Hepatocyte (in vitro differentiated cells): Measurements from ENCODE around the gene CFAP99. TPM values are rescaled to one million over a fixed set of nuclear protein-coding genes. Genes with fewer than 3 reads are reported as not detected.

ENCODE experiments used
- DNase-seq: peaks from one replicate; pipeline ENCODE4 v3.0.0-alpha.2; 2016; ENCODE audit warnings: low spot score
- H2AFZ ChIP-seq: fragments of 200-600 bp; sonication (generic); 2 replicates; pipeline ENCODE4 v1.6.0; 2016; ENCODE audit warnings: antibody characterized with exemption, mild to moderate bottlenecking
- H3K27ac ChIP-seq: fragments of 200-600 bp; sonication (generic); 2 replicates; pipeline ENCODE4 v1.5.1; 2016; ENCODE audit warnings: mild to moderate bottlenecking
- H3K27me3 ChIP-seq: fragments of 200-600 bp; sonication (generic); 2 replicates; pipeline ENCODE4 v1.6.1; 2016
- H3K36me3 ChIP-seq: fragments of 200-600 bp; sonication (generic); replicated peaks from 2 replicates; pipeline ENCODE4 v1.5.1; 2016; ENCODE audit warnings: low read depth; ENCODE audit not compliant: insufficient read depth
- H3K4me1 ChIP-seq: fragments of 200-600 bp; sonication (generic); 2 replicates; pipeline ENCODE4 v1.5.1; 2016; ENCODE audit warnings: mild to moderate bottlenecking, moderate library complexity; ENCODE audit not compliant: insufficient read depth
- H3K4me2 ChIP-seq: fragments of 200-600 bp; sonication (generic); 2 replicates; pipeline ENCODE4 v1.6.0; 2016
- H3K4me3 ChIP-seq: fragments of 200-600 bp; sonication (generic); 2 replicates; pipeline ENCODE4 v1.5.1; 2016; ENCODE audit warnings: mild to moderate bottlenecking
- H3K79me2 ChIP-seq: fragments of 200-600 bp; sonication (generic); 2 replicates; pipeline ENCODE4 v1.6.0; 2017; ENCODE audit warnings: mild to moderate bottlenecking
- H3K9me2 ChIP-seq: fragments of 200-600 bp; sonication (generic); replicated peaks from 2 replicates; pipeline ENCODE4 v1.6.0; 2017; ENCODE audit warnings: mild to moderate bottlenecking; ENCODE audit not compliant: insufficient read depth
- H3K9me3 ChIP-seq: fragments of 200-600 bp; sonication (generic); 2 replicates; pipeline ENCODE4 v1.5.1; 2016; ENCODE audit warnings: low read depth, mild to moderate bottlenecking
- H4K20me1 ChIP-seq: fragments of 200-600 bp; sonication (generic); 2 replicates; pipeline ENCODE4 v1.6.0; 2016; ENCODE audit warnings: mild to moderate bottlenecking; ENCODE audit not compliant: insufficient read depth, poor library complexity, severe bottlenecking
- EZH2 ChIP-seq: fragments of 200-600 bp; sonication (generic); IDR thresholded peaks from 2 replicates; pipeline ENCODE4 v1.6.1; 2016; ENCODE audit warnings: antibody characterized with exemption, mild to moderate bottlenecking, borderline replicate concordance
- EZH2phosphoT487 ChIP-seq: fragments of 200-600 bp; sonication (generic); IDR thresholded peaks from one replicate; pipeline ENCODE4 v1.6.1; 2018; ENCODE audit warnings: antibody characterized with exemption, mild to moderate bottlenecking, low read depth, moderate library complexity; ENCODE audit not compliant: unreplicated experiment, severe bottlenecking
- WGBS: methylation state at CpG from one replicate; pipeline ENCODE4 v1.1.6; 2016; ENCODE audit warnings: low lambda C conversion rate; ENCODE audit errors: missing lambda C conversion rate; 5-methylcytosine and 5-hydroxymethylcytosine counted together
- polyA plus RNA-seq: library from polyadenylated mRNA; unstranded; fragments of >200 nt; fragmentation: Nextera tagmentation; extraction: Ambion mirVana; gene quantifications from 2 replicates; pipeline ENCODE4 v1.2.1, GENCODE V29; 2016
- total RNA-seq: library from RNA; depleted of rRNA; stranded (reverse); fragments of >200 nt; gene quantifications from 2 replicates; pipeline ENCODE4 v1.2.3, GENCODE V29; 2014
- TF ChIP-seq, protein P1 (sequence below): fragments of 200-600 bp; sonication (generic); IDR thresholded peaks from 2 replicates; pipeline ENCODE4 v1.5.1; 2016; ENCODE audit warnings: antibody characterized with exemption, mild to moderate bottlenecking; ENCODE audit not compliant: poor library complexity

The CFAP99 gene
- total and polyA plus RNA-seq, 2 experiments from 2014 or later, result not detected

DNA sequence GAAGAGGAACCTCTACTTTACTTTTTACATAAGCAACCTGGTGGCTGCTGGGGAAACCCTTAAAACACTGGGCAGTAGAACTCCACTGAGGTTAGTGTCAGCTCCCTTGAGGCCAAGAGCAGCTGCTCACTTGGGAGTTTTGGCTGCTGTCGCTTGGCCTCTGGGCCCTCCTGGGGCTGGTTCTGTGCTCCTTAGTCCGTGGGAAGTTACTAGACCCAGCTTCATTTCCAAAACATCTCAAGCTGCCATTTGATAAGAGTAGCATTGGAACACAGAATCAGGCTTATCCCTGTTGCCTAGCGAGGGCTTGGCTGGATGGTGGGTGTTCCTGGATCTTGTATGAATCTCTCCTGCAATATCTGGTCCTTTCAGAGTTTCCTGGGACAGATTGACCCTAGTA is 76.2 kb downstream of the CFAP99 start:
- Histone ChIP-seq H3K36me3 (no peaks in the 10 kb centered on the region), H3K4me3 (no peak overlapping the region), H3K27ac (no peak overlapping the region), H2AFZ (no peak overlapping the region), H3K9me2 (no peaks in the 10 kb centered on the region), H3K27me3 (no peaks in the 10 kb centered on the region), H3K4me1 (no peaks in the 10 kb centered on the region), H4K20me1 (peaks cover 14% of the 10 kb centered on the region), H3K4me2 (no peak overlapping the region), H3K9me3 (no peaks in the 10 kb centered on the region), H3K79me2 (peaks cover 67% of the 10 kb centered on the region)
- no peak for DNase-seq
- no peak for TF ChIP-seq EZH2phosphoT487
- TF ChIP-seq EZH2, result no peak
- TF ChIP-seq, protein P1, sequence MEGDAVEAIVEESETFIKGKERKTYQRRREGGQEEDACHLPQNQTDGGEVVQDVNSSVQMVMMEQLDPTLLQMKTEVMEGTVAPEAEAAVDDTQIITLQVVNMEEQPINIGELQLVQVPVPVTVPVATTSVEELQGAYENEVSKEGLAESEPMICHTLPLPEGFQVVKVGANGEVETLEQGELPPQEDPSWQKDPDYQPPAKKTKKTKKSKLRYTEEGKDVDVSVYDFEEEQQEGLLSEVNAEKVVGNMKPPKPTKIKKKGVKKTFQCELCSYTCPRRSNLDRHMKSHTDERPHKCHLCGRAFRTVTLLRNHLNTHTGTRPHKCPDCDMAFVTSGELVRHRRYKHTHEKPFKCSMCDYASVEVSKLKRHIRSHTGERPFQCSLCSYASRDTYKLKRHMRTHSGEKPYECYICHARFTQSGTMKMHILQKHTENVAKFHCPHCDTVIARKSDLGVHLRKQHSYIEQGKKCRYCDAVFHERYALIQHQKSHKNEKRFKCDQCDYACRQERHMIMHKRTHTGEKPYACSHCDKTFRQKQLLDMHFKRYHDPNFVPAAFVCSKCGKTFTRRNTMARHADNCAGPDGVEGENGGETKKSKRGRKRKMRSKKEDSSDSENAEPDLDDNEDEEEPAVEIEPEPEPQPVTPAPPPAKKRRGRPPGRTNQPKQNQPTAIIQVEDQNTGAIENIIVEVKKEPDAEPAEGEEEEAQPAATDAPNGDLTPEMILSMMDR, result no peak
- 92% methylated on average over 3 of the region's 3 CpGs for WGBS

DNA sequence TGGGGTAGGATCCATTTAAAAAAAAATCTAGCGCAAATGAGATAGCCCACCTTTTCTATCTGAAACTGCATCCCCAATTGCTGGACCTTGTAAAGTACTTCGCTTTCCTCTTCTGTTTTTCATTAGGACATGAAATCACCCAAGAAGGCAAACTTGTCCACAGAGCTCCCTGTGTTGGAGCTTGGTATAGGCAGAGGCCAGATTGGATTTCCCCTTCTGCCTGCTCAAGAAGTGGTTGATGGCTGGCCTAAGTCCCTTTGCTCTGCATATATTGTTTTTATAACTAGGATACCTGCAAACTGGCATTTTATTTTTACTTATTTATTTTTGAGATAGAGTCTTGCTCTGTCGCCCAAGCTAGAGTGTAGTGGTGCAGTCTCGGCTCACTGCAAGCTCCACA is 78.6 kb downstream of the CFAP99 start:
- TF ChIP-seq EZH2phosphoT487 (no peak), EZH2 (no peak)
- TF ChIP-seq, protein P1, result no peak
- H3K36me3 ChIP-seq, result no peaks in the 10 kb centered on the region
- peaks cover 18% of the 10 kb centered on the region for H4K20me1 ChIP-seq
- H3K9me3 ChIP-seq, result no peaks in the 10 kb centered on the region
- no peaks in the 10 kb centered on the region for H3K27me3 ChIP-seq
- H3K4me1 ChIP-seq, result no peaks in the 10 kb centered on the region
- H3K79me2 ChIP-seq, result peaks cover 49% of the 10 kb centered on the region
- no peaks in the 10 kb centered on the region for H3K9me2 ChIP-seq
- 98% methylated on average over 4 of the region's 4 CpGs for WGBS
- no peak overlapping the region for H3K4me3 ChIP-seq
- no peak overlapping the region for H2AFZ ChIP-seq
- H3K27ac ChIP-seq, result no peak overlapping the region
- no peak overlapping the region for H3K4me2 ChIP-seq
- DNase-seq, result no peak

DNA sequence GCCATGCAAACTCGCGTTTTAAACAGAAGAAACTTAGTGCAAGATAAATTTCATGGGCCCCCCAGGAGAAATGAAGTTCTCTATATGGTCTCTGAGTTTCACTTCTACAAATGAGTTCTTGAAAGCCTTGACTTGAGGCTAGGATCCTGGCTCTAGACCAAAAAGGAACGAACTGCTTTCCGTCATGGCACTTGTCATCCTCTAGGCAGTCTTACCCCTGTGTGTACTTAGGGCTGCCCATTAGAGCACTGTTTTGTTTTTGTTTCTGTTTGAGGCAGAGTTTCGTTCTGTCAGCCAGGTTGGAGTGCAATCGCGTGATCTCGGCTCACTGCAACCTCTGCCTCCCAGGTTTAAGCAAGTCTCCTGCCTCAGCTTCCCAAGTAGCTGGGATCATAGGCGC is 79.2 kb downstream of the CFAP99 start:
- Histone ChIP-seq H3K9me3 (no peaks in the 10 kb centered on the region), H3K9me2 (no peaks in the 10 kb centered on the region), H3K79me2 (peaks cover 43% of the 10 kb centered on the region), H3K36me3 (no peaks in the 10 kb centered on the region), H3K4me2 (no peak overlapping the region), H3K4me3 (no peak overlapping the region), H2AFZ (no peak overlapping the region), H3K27ac (no peak overlapping the region), H3K4me1 (no peaks in the 10 kb centered on the region), H3K27me3 (no peaks in the 10 kb centered on the region), H4K20me1 (peaks cover 18% of the 10 kb centered on the region)
- TF ChIP-seq EZH2phosphoT487 (no peak), EZH2 (no peak)
- TF ChIP-seq, protein P1, result no peak
- 96% methylated on average over 9 of the region's 9 CpGs for WGBS
- DNase-seq, result no peak

DNA sequence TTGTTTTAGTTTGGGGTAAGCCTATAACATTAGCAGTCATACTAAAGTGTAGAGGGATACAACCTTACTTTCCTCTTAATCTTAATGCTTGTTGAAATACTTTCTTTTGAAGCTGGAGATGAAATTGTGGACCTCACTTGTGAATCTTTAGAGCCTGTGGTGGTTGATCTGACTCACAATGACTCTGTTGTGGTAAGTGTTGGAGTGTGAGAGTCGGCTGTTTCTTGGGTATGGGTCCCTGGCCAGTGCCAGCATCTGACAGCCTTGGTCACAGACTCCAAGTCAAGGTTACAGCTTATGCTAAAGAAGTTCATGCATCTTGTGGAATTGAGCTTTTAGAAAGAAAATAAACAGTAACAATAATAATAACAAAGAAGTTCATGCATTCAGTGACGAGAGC is 81.8 kb downstream of the CFAP99 start:
- no peak overlapping the region for H3K27ac ChIP-seq
- H3K4me3 ChIP-seq, result no peak overlapping the region
- H3K4me2 ChIP-seq, result no peak overlapping the region
- H3K4me1 ChIP-seq, result no peaks in the 10 kb centered on the region
- 98% methylated on average over 2 of the region's 2 CpGs for WGBS
- H3K9me2 ChIP-seq, result no peaks in the 10 kb centered on the region
- no peak overlapping the region for H2AFZ ChIP-seq
- DNase-seq, result no peak
- no peaks in the 10 kb centered on the region for H3K36me3 ChIP-seq
- H3K27me3 ChIP-seq, result no peaks in the 10 kb centered on the region
- TF ChIP-seq, protein P1, result no peak
- no peak for TF ChIP-seq EZH2
- TF ChIP-seq EZH2phosphoT487, result no peak
- no peaks in the 10 kb centered on the region for H3K9me3 ChIP-seq
- peaks cover 7% of the 10 kb centered on the region for H4K20me1 ChIP-seq
- H3K79me2 ChIP-seq, result peaks cover 27% of the 10 kb centered on the region
